IMR-90 (cell line): ENCODE measurements around the gene SLAMF9. TPM values are rescaled to one million over a fixed set of nuclear protein-coding genes. Genes with fewer than 3 reads are reported as not detected.

Source experiments
- ATAC-seq: fragments of 200-7000 bp; cut with Tn5 transposase; 2 replicates; pipeline ENCODE4 v1.9.1; 2020; ENCODE audit warnings: low read depth, mild to moderate bottlenecking, moderate library complexity
- BruUV-seq: library from RNA; stranded (reverse); fragments of 400-500 nt; replicated peaks from 2 replicates; lab custom pipeline; 2021; lab: Mats Ljungman, UMichigan
- CTCF ChIA-PET: fragments of 300-600 bp; formaldehyde crosslinking; extraction: SDS; loops from one replicate; lab custom pipeline; 2021; ENCODE audit warnings: antibody characterized with exemption; lab: Yijun Ruan, JAX
- POLR2A ChIA-PET: fragments of 300-600 bp; sonication (Branson Sonifier 250); formaldehyde crosslinking; loops from one replicate; lab custom pipeline; 2022; ENCODE audit warnings: antibody characterized with exemption; ENCODE audit not compliant: unreplicated experiment; lab: Charles Lee
- DNase-seq: peaks from one replicate; pipeline ENCODE4 v3.0.0; 2013
- H2AFZ ChIP-seq: replicated peaks from 2 replicates; pipeline ENCODE3; 2013; ENCODE audit warnings: low read length, mild to moderate bottlenecking; ENCODE audit not compliant: poor library complexity
- H2AK5ac ChIP-seq: 2 replicates; pipeline ENCODE4 v1.6.1; 2013; ENCODE audit warnings: low read depth, low read length, inconsistent platforms
- H2AK9ac ChIP-seq: replicated peaks from 2 replicates; pipeline ENCODE3; 2013; ENCODE audit warnings: mild to moderate bottlenecking, low read depth, low read length, moderate library complexity; ENCODE audit not compliant: poor library complexity
- H2BK120ac ChIP-seq: 2 replicates; pipeline ENCODE4 v1.6.1; 2013; ENCODE audit warnings: low read depth, low read length, inconsistent platforms
- H2BK15ac ChIP-seq: 3 replicates; pipeline ENCODE4 v1.6.1; 2013; ENCODE audit warnings: low read depth, low read length, inconsistent platforms
- H2BK20ac ChIP-seq: 2 replicates; pipeline ENCODE4 v1.6.1; 2013; ENCODE audit warnings: low read depth, mild to moderate bottlenecking, inconsistent platforms, low read length, moderate library complexity
- H2BK5ac ChIP-seq: 2 replicates; pipeline ENCODE4 v1.6.1; 2013; ENCODE audit warnings: mild to moderate bottlenecking, low read depth, low read length, inconsistent platforms; ENCODE audit not compliant: poor library complexity, severe bottlenecking
- H3K14ac ChIP-seq: replicated peaks from 2 replicates; pipeline ENCODE4 v1.6.1; 2013; ENCODE audit warnings: low read depth, low read length, inconsistent platforms
- H3K18ac ChIP-seq: 2 replicates; pipeline ENCODE4 v1.6.1; 2013; ENCODE audit warnings: low read depth, low read length, control low read depth
- H3K23ac ChIP-seq: 2 replicates; pipeline ENCODE4 v1.6.1; 2013; ENCODE audit warnings: low read depth, low read length, inconsistent platforms
- H3K27ac ChIP-seq: 2 replicates; pipeline ENCODE4 v1.5.1; 2013; ENCODE audit warnings: mild to moderate bottlenecking, control low read depth, low read length; ENCODE audit not compliant: insufficient read depth
- H3K27me3 ChIP-seq: 2 replicates; pipeline ENCODE4 v1.6.1; 2013; ENCODE audit warnings: low read length; ENCODE audit not compliant: control insufficient read depth, insufficient read depth
- H3K36me3 ChIP-seq: 2 replicates; pipeline ENCODE4 v1.6.1; 2013; ENCODE audit warnings: low read length, mixed read lengths; ENCODE audit not compliant: control insufficient read depth, insufficient read depth
- H3K4ac ChIP-seq: 2 replicates; pipeline ENCODE4 v1.6.1; 2013; ENCODE audit warnings: low read depth, low read length, inconsistent platforms
- H3K4me1 ChIP-seq: 2 replicates; pipeline ENCODE4 v1.6.1; 2013; ENCODE audit warnings: low read length, mixed read lengths; ENCODE audit not compliant: control insufficient read depth, insufficient read depth
- H3K4me2 ChIP-seq: 2 replicates; pipeline ENCODE4 v1.6.1; 2013; ENCODE audit warnings: low read depth, mild to moderate bottlenecking, control low read depth, low read length, moderate library complexity
- H3K4me3 ChIP-seq: 2 replicates; pipeline ENCODE4 v1.5.1; 2013; ENCODE audit warnings: low read depth, mild to moderate bottlenecking, control low read depth, low read length, moderate library complexity; ENCODE audit not compliant: insufficient read depth
- H3K56ac ChIP-seq: 2 replicates; pipeline ENCODE4 v1.6.1; 2013; ENCODE audit warnings: low read length, inconsistent platforms; ENCODE audit not compliant: insufficient read depth; ENCODE audit errors: extremely low read depth
- H3K79me1 ChIP-seq, 2 experiments: 2 replicates each; pipeline ENCODE4 v1.6.1; 2013; ENCODE audit warnings: low read length in 2 of 2, inconsistent platforms in 1 of 2, low read depth in 1 of 2
- H3K9ac ChIP-seq: 2 replicates; pipeline ENCODE4 v1.6.1; 2013; ENCODE audit warnings: low read depth, low read length, control low read depth
- H3K9me1 ChIP-seq: 2 replicates; pipeline ENCODE4 v1.6.1; 2013; ENCODE audit warnings: low read length, inconsistent platforms; ENCODE audit not compliant: insufficient read depth
- H3K9me3 ChIP-seq: 2 replicates; pipeline ENCODE4 v1.6.1; 2013; ENCODE audit warnings: low read length; ENCODE audit not compliant: control insufficient read depth, insufficient read depth
- H4K20me1 ChIP-seq: 2 replicates; pipeline ENCODE4 v1.6.1; 2013; ENCODE audit warnings: low read length, inconsistent platforms; ENCODE audit not compliant: insufficient read depth
- H4K5ac ChIP-seq: 2 replicates; pipeline ENCODE4 v1.6.1; 2013; ENCODE audit warnings: mild to moderate bottlenecking, low read depth, low read length, control low read depth
- H4K8ac ChIP-seq, 2 experiments: 2 replicates each; pipeline ENCODE4 v1.6.1; 2013; ENCODE audit warnings: low read depth in 2 of 2, low read length in 2 of 2, control low read depth in 1 of 2, inconsistent platforms in 1 of 2
- H4K91ac ChIP-seq: 2 replicates; pipeline ENCODE4 v1.6.1; 2013; ENCODE audit warnings: low read depth, low read length, inconsistent platforms; ENCODE audit not compliant: insufficient read depth
- BHLHE40 ChIP-seq: fragments of 150-350 bp; IDR thresholded peaks from 2 replicates; pipeline ENCODE4 v1.6.1; 2016; ENCODE audit warnings: mild to moderate bottlenecking, low read depth, low read length
- CEBPB ChIP-seq: IDR thresholded peaks from 2 replicates; pipeline ENCODE4 v1.6.1; 2012; ENCODE audit warnings: low read depth, low read length, improper control_type of control experiment
- CHD1 ChIP-seq: IDR thresholded peaks from 2 replicates; pipeline ENCODE4 v1.6.1; 2012; ENCODE audit warnings: low read depth, low read length, improper control_type of control experiment
- CTCF ChIP-seq: conservative IDR thresholded peaks from 2 replicates; pipeline ENCODE4 v1.5.1; 2012; ENCODE audit warnings: mild to moderate bottlenecking, low read depth, low read length, improper control_type of control experiment
- ELK1 ChIP-seq: fragments of 150-350 bp; IDR thresholded peaks from 2 replicates; pipeline ENCODE4 v1.6.1; 2016; ENCODE audit warnings: low read depth, mild to moderate bottlenecking, low read length, moderate library complexity, borderline replicate concordance
- FOS ChIP-seq: fragments of 150-350 bp; IDR thresholded peaks from 2 replicates; pipeline ENCODE4 v1.6.1; 2016; ENCODE audit warnings: low read depth, low read length
- MAFK ChIP-seq: IDR thresholded peaks from 2 replicates; pipeline ENCODE4 v1.6.1; 2012; ENCODE audit warnings: low read depth, low read length, improper control_type of control experiment
- MAZ ChIP-seq: IDR thresholded peaks from 2 replicates; pipeline ENCODE4 v1.6.1; 2012; ENCODE audit warnings: low read depth, mild to moderate bottlenecking, low read length, improper control_type of control experiment, moderate library complexity, borderline replicate concordance
- MXI1 ChIP-seq: IDR thresholded peaks from 2 replicates; pipeline ENCODE4 v1.6.1; 2012; ENCODE audit warnings: low read depth, mild to moderate bottlenecking, low read length, moderate library complexity, borderline replicate concordance
- NFE2L2 ChIP-seq: fragments of 150-350 bp; IDR thresholded peaks from 2 replicates; pipeline ENCODE4 v1.6.1; 2016; ENCODE audit warnings: low read depth, mild to moderate bottlenecking, low read length
- RAD21 ChIP-seq: IDR thresholded peaks from 2 replicates; pipeline ENCODE4 v1.6.1; 2012; ENCODE audit warnings: low read length, improper control_type of control experiment
- RCOR1 ChIP-seq: IDR thresholded peaks from 2 replicates; pipeline ENCODE4 v1.6.1; 2012; ENCODE audit warnings: mild to moderate bottlenecking, low read length, improper control_type of control experiment; ENCODE audit not compliant: insufficient replicate concordance
- RFX5 ChIP-seq: IDR thresholded peaks from 2 replicates; pipeline ENCODE4 v1.8.0; 2012; ENCODE audit warnings: low read depth, mild to moderate bottlenecking, low read length, moderate library complexity
- WGBS, 2 experiments: methylation state at CpG; one replicate each; pipeline versions ENCODE4 v1.1.5 to v1.1.7; 2013; ENCODE audit warnings: missing lambda C conversion rate in 2 of 2; ENCODE audit not compliant: insufficient read length in 1 of 2; ENCODE audit errors: extremely low coverage in 2 of 2; 5-methylcytosine and 5-hydroxymethylcytosine counted together
- dilution Hi-C: fragments of 300-500 bp; cut with HindIII; formaldehyde crosslinking; loops from one replicate; pipeline ENCODE4 v1.14.3; 2018; ENCODE audit warnings: low sequenced_read_pairs; ENCODE audit not compliant: unreplicated experiment
- in situ Hi-C: fragments of 300-500 bp; cut with MboI; formaldehyde crosslinking; loops from 3 replicates; pipeline ENCODE4 v1.14.3; 2019; ENCODE audit warnings: low sequenced_read_pairs, inconsistent platforms, mixed read lengths
- intact Hi-C: fragments of 100-400 bp; cut with micrococcal nuclease; formaldehyde crosslinking; loops from 2 replicates; pipeline ENCODE4 v1.10.0; 2022
- polyA plus RNA-seq, 3 experiments: library from polyadenylated mRNA; depleted of rRNA; stranded (reverse); fragments of >200 nt; gene quantifications; 2 replicates each; pipeline ENCODE4 v1.2.3, GENCODE V29; 2012; ENCODE audit warnings: low replicate concordance in 1 of 3
- total RNA-seq: library from RNA; depleted of rRNA; stranded (reverse); fragments of >200 nt; gene quantifications from 2 replicates; pipeline ENCODE4 v1.2.3, GENCODE V29; 2012

SLAMF9 gene
- total and polyA plus RNA-seq, 2 of the 4 experiments (the other 2 are of a cell fraction): 0.18 to 0.67 TPM

GRCh38 chr1:159988006-159988405 lies 34.0 kb upstream of the SLAMF9 start:
- WGBS, 2 experiments: 20% methylated on average over 1 of the region's 1 CpG; no CpG with 5 or more reads in 1 of the 2 experiments
- Histone ChIP-seq H3K18ac (no peak overlapping the region), H2BK120ac (no peak overlapping the region), H2AK5ac (no peak overlapping the region), H3K27ac (no peak overlapping the region), H3K4me2 (no peak overlapping the region), H4K5ac (no peak overlapping the region), H3K4ac (no peak overlapping the region), H3K4me1 (peaks cover 2% of the 10 kb centered on the region; the same call in 1 of the 2 replicates), H3K4me3 (no peak overlapping the region), H2AFZ (no peak overlapping the region), H3K23ac (no peak overlapping the region), H3K9me1 (no peaks in the 10 kb centered on the region), H3K36me3 (no peaks in the 10 kb centered on the region), H3K56ac (no peak overlapping the region), H3K79me1 (no peaks in the 10 kb centered on the region), H2AK9ac (no peak overlapping the region), H2BK5ac (no peak overlapping the region), H2BK15ac (no peak overlapping the region), H4K20me1 (no peaks in the 10 kb centered on the region), H4K91ac (no peak overlapping the region), H4K8ac (no peak overlapping the region), H3K27me3 (peaks cover 13% of the 10 kb centered on the region), H3K9me3 (no peaks in the 10 kb centered on the region), H3K9ac (no peak overlapping the region), H2BK20ac (no peak overlapping the region), H3K14ac (no peak overlapping the region)
- intact Hi-C loops: no loop called here
- TF ChIP-seq CEBPB (no peak), FOS (no peak), MXI1 (no peak), RCOR1 (no peak), MAFK (no peak), MAZ (no peak), CHD1 (no peak), RFX5 (no peak), RAD21 (no peak), BHLHE40 (no peak), CTCF (no peak), NFE2L2 (no peak), ELK1 (no peak)
- BruUV-seq: no TSS peak
- ATAC-seq: no peak
- in situ Hi-C loops: no loop called here
- POLR2A ChIA-PET: no interaction called here
- CTCF ChIA-PET: no interaction called here
- dilution Hi-C loops: no loop called here
- DNase-seq: no peak
